Panc1 (cell line): ENCODE results near the gene CCDC15. TPM values are rescaled to one million over a fixed set of nuclear protein-coding genes. Genes with fewer than 3 reads are reported as not detected.
"Not testable (repeated sequence)": the region's sequence is repeated elsewhere in the genome, so short reads cannot be mapped to it uniquely, and the experiment has no call there.

ENCODE experiments used
- ATAC-seq: fragments of 200-7000 bp; cut with Tn5 transposase; 2 replicates; pipeline ENCODE4 v1.9.1; 2020; ENCODE audit warnings: mild to moderate bottlenecking, moderate library complexity
- BruUV-seq: library from RNA; stranded (reverse); fragments of 400-500 nt; replicated peaks from 2 replicates; lab custom pipeline; 2021; lab: Mats Ljungman, UMichigan
- CTCF ChIA-PET: fragments of 300-600 bp; sonication (Branson Sonifier 250); formaldehyde crosslinking; loops from one replicate; lab custom pipeline; 2022; ENCODE audit warnings: antibody characterized with exemption; lab: Charles Lee
- POLR2A ChIA-PET: fragments of 300-600 bp; sonication (Branson Sonifier 250); formaldehyde crosslinking; loops from one replicate; lab custom pipeline; 2022; ENCODE audit warnings: antibody characterized with exemption; lab: Charles Lee
- DNase-seq: peaks from one replicate; pipeline ENCODE4 v3.0.0-alpha.2; 2010; ENCODE audit warnings: low read depth, low spot score
- H3K27ac ChIP-seq: 2 replicates; pipeline ENCODE4 v1.5.1; 2011; ENCODE audit warnings: mild to moderate bottlenecking, low read length, inconsistent platforms
- H3K27me3 ChIP-seq: fragments of 200-500 bp; sonication (Bioruptor generic); 2 replicates; pipeline ENCODE4 v1.6.0; 2014; ENCODE audit warnings: low read length, inconsistent platforms; ENCODE audit not compliant: control insufficient read depth, insufficient read depth
- H3K36me3 ChIP-seq: fragments of 200-500 bp; sonication (Bioruptor generic); 2 replicates; pipeline ENCODE4 v1.5.1; 2014; ENCODE audit warnings: inconsistent platforms, mild to moderate bottlenecking, low read length, moderate library complexity; ENCODE audit not compliant: control insufficient read depth, insufficient read depth
- H3K4me1 ChIP-seq: 2 replicates; pipeline ENCODE4 v1.5.1; 2011; ENCODE audit warnings: inconsistent platforms, mild to moderate bottlenecking, low read length, moderate library complexity; ENCODE audit not compliant: control insufficient read depth, insufficient read depth
- H3K4me3 ChIP-seq, 2 experiments: 2 replicates each; pipeline ENCODE4 v1.5.1; 2011 to 2012; ENCODE audit warnings: low read depth in 2 of 2, low read length in 2 of 2, mild to moderate bottlenecking in 2 of 2, inconsistent platforms in 1 of 2, moderate library complexity in 1 of 2
- H3K9me3 ChIP-seq: fragments of 200-500 bp; sonication (Bioruptor generic); 2 replicates; pipeline ENCODE4 v1.5.1; 2014; ENCODE audit warnings: low read depth, mild to moderate bottlenecking, inconsistent platforms, low read length, moderate library complexity; ENCODE audit not compliant: control insufficient read depth, insufficient read depth
- CTCF ChIP-seq: fragments of 450-650 bp; IDR thresholded peaks from 2 replicates; pipeline ENCODE4 v1.5.1; 2017; ENCODE audit warnings: mild to moderate bottlenecking
- POLR2AphosphoS5 ChIP-seq: IDR thresholded peaks from 2 replicates; pipeline ENCODE4 v1.6.1; 2012; ENCODE audit warnings: mild to moderate bottlenecking, low read depth, low read length, moderate library complexity
- REST ChIP-seq, 2 experiments: IDR thresholded peaks; 2 replicates each; pipeline ENCODE4 v1.6.1; 2011 to 2012; ENCODE audit warnings: low read depth in 2 of 2, control low read depth in 1 of 2, low read length in 1 of 2, mild to moderate bottlenecking in 1 of 2, moderate library complexity in 1 of 2; ENCODE audit not compliant: insufficient read depth in 1 of 2
- SIN3A ChIP-seq: IDR thresholded peaks from 2 replicates; pipeline ENCODE4 v1.6.1; 2012; ENCODE audit warnings: low read depth, mild to moderate bottlenecking, low read length, moderate library complexity, borderline replicate concordance; ENCODE audit not compliant: insufficient read depth
- TCF7L2 ChIP-seq: IDR thresholded peaks from 2 replicates; pipeline ENCODE4 v1.6.1; 2011; ENCODE audit warnings: mild to moderate bottlenecking, low read depth, low read length, inconsistent platforms
- in situ Hi-C: cut with HindIII; loops from 2 replicates; pipeline ENCODE4 v1.10.0; 2016; ENCODE audit warnings: low sequenced_read_pairs, low pct_unique_long_range_greater_than_20kb
- intact Hi-C: fragments of 100-400 bp; cut with micrococcal nuclease; formaldehyde crosslinking; loops from one replicate; pipeline ENCODE4 v1.10.0; 2022; ENCODE audit not compliant: unreplicated experiment
- total RNA-seq: library from RNA; stranded (reverse); gene quantifications from one replicate; pipeline ENCODE4 v1.2.1, GENCODE V29; 2021; ENCODE audit not compliant: unreplicated experiment

CCDC15 gene
- total RNA-seq, 1 experiment from 2014 or later: 2.8 TPM

GRCh38 chr11:125029431-125029830, 75.4 kb downstream of the CCDC15 start:
- ATAC-seq: not testable (repeated sequence)

GRCh38 chr11:125036933-125037332, 82.9 kb downstream of the CCDC15 start:
- ChIA-PET POLR2A (no interaction called here), CTCF (no interaction called here)
- no TSS peak for BruUV-seq
- TF ChIP-seq REST (IDR thresholded peaks at IDR 0.05; ENCODE audit: insufficient read depth in 1 of 2, low read depth in 2 of 2, low read length in 1 of 2): no peak
- intact Hi-C loops (loop anchor here (10.0 kb wide), 1 partner anchor 122 kb away; the partner anchor contains the start of gene HEPN1), in situ Hi-C loops (no loop called here)
- H3K9me3 ChIP-seq: no peaks in the 10 kb centered on the region
- H3K27ac ChIP-seq: no peak overlapping the region
- ATAC-seq (no peak), DNase-seq (no peak)
- H3K4me3 ChIP-seq: no peak overlapping the region
- H3K36me3 ChIP-seq: no peaks in the 10 kb centered on the region
- no peaks in the 10 kb centered on the region for H3K4me1 ChIP-seq
- no peaks in the 10 kb centered on the region for H3K27me3 ChIP-seq

More at GRCh38 chr11:125029431-125029830, 75.4 kb downstream of the CCDC15 start:
- BruUV-seq, H3K4me3 ChIP-seq, DNase-seq, H3K27me3 ChIP-seq, POLR2A ChIA-PET, H3K27ac ChIP-seq, CTCF ChIA-PET, H3K4me1 ChIP-seq, H3K9me3 ChIP-seq, in situ Hi-C loops, intact Hi-C loops, H3K36me3 ChIP-seq: not testable (repeated sequence)

- CTCF ChIA-PET: interaction anchor here (0.6 kb wide), 1 partner anchor 1170 kb away, joined by 10 read pairs; no protein-coding TSS in a partner anchor
- intact Hi-C loops: no loop called here
- no peaks in the 10 kb centered on the region for H3K36me3 ChIP-seq
- POLR2A ChIA-PET: no interaction called here
- no TSS peak for BruUV-seq
- H3K27me3 ChIP-seq: no peaks in the 10 kb centered on the region
- DNase-seq (no peak), ATAC-seq (no peak)
- no peak overlapping the region for H3K4me3 ChIP-seq
- H3K4me1 ChIP-seq: no peaks in the 10 kb centered on the region
- in situ Hi-C loops: no loop called here
- no peak for TF ChIP-seq REST (IDR thresholded peaks at IDR 0.05; ENCODE audit: insufficient read depth in 1 of 2, low read depth in 2 of 2, low read length in 1 of 2)
- TF ChIP-seq TCF7L2: no peak
- TF ChIP-seq CTCF: no peak
- TF ChIP-seq POLR2AphosphoS5: no peak
- TF ChIP-seq SIN3A: no peak
- H3K9me3 ChIP-seq: no peaks in the 10 kb centered on the region
- no peak overlapping the region for H3K27ac ChIP-seq
Observed at GRCh38 chr11:125049164-125049792, 95.3 kb downstream of the CCDC15 start.
